Measurements from ENCODE around the gene CCDC85B. TPM values are rescaled to one million over a fixed set of nuclear protein-coding genes. Genes with fewer than 3 reads are reported as not detected.

CCDC85B gene
- total and polyA plus RNA-seq, 2 of the 13 experiments (the other 11 are each of a cell fraction or from before 2014, with no cell fraction given): 8.2 to 19.5 TPM

DNA sequence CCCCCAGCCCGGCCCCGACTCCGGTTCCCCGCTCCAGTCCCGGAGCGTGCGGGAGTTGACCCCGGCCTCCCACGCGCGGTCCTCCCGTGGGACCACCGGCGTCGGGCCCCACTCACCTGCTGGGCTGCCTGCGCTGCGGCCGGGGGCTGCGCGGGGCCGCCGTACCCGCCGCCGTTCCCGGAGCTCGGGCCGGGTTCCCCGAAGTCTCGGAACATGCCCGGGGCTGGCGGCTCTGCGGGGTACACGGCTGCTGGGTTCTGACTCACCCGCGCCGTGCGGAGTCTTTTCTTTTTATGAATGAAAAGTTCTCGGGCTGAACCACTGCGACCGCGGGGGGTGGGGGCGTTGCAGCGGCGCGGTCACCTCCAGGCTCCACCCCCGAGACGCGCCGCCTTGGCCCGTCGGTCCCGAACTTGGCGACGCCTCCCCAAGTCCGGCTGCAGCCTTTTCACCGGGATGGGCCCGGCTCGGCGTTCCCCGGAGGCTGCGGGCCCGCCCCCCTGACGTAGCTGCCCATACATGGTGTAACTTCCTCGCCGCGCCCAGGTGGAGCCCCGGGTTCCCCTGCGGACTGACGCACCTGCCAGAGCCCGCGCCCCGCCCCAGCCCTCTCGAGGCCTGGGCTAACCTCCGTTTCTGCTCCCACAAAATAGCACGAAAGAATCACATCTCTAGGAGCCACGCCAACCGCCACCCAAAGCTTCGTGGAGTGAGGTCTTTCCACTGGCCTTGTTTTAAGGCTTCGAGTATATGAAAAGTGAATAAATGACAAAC lies 9.8 kb downstream of the CCDC85B start, which contains the start of gene FOSL1 (continued):
- TF ChIP-seq, protein P1, sequence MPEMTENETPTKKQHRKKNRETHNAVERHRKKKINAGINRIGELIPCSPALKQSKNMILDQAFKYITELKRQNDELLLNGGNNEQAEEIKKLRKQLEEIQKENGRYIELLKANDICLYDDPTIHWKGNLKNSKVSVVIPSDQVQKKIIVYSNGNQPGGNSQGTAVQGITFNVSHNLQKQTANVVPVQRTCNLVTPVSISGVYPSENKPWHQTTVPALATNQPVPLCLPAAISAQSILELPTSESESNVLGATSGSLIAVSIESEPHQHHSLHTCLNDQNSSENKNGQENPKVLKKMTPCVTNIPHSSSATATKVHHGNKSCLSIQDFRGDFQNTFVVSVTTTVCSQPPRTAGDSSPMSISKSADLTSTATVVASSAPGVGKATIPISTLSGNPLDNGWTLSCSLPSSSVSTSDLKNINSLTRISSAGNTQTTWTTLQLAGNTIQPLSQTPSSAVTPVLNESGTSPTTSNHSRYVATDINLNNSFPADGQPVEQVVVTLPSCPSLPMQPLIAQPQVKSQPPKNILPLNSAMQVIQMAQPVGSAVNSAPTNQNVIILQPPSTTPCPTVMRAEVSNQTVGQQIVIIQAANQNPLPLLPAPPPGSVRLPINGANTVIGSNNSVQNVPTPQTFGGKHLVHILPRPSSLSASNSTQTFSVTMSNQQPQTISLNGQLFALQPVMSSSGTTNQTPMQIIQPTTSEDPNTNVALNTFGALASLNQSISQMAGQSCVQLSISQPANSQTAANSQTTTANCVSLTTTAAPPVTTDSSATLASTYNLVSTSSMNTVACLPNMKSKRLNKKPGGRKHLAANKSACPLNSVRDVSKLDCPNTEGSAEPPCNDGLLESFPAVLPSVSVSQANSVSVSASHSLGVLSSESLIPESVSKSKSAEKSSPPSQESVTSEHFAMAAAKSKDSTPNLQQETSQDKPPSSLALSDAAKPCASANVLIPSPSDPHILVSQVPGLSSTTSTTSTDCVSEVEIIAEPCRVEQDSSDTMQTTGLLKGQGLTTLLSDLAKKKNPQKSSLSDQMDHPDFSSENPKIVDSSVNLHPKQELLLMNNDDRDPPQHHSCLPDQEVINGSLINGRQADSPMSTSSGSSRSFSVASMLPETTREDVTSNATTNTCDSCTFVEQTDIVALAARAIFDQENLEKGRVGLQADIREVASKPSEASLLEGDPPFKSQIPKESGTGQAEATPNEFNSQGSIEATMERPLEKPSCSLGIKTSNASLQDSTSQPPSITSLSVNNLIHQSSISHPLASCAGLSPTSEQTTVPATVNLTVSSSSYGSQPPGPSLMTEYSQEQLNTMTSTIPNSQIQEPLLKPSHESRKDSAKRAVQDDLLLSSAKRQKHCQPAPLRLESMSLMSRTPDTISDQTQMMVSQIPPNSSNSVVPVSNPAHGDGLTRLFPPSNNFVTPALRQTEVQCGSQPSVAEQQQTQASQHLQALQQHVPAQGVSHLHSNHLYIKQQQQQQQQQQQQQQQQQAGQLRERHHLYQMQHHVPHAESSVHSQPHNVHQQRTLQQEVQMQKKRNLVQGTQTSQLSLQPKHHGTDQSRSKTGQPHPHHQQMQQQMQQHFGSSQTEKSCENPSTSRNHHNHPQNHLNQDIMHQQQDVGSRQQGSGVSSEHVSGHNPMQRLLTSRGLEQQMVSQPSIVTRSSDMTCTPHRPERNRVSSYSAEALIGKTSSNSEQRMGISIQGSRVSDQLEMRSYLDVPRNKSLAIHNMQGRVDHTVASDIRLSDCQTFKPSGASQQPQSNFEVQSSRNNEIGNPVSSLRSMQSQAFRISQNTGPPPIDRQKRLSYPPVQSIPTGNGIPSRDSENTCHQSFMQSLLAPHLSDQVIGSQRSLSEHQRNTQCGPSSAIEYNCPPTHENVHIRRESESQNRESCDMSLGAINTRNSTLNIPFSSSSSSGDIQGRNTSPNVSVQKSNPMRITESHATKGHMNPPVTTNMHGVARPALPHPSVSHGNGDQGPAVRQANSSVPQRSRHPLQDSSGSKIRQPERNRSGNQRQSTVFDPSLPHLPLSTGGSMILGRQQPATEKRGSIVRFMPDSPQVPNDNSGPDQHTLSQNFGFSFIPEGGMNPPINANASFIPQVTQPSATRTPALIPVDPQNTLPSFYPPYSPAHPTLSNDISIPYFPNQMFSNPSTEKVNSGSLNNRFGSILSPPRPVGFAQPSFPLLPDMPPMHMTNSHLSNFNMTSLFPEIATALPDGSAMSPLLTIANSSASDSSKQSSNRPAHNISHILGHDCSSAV (CRISPR knock-in tag; IDR thresholded peaks at IDR 0.05; ENCODE audit: borderline replicate concordance): no peak
- TF ChIP-seq HDAC1 (CRISPR knock-in tag; IDR thresholded peaks at IDR 0.05) (peak; percentile 78), IRF2 (CRISPR knock-in tag; IDR thresholded peaks at IDR 0.05) (peak; percentile 28; the same call in 1 of the 2 replicates), PCBP1 (IDR thresholded peaks at IDR 0.05; ENCODE audit: borderline replicate concordance, low read depth, low read length) (peak; percentile 33; the same call in 1 of the 2 replicates), ZNF510 (CRISPR knock-in tag; IDR thresholded peaks at IDR 0.05; ENCODE audit: low read depth) (no peak), YEATS4 (CRISPR knock-in tag; IDR thresholded peaks at IDR 0.05; ENCODE audit: borderline replicate concordance) (peak; percentile 40; the same call in 1 of the 2 replicates), SCMH1 (CRISPR knock-in tag; IDR thresholded peaks at IDR 0.05; ENCODE audit: borderline replicate concordance) (no peak), ZNF224 (CRISPR knock-in tag; IDR thresholded peaks at IDR 0.05) (no peak), MAFF (IDR thresholded peaks at IDR 0.05; ENCODE audit: low read depth, low read length) (no peak), ATAD3A (CRISPR knock-in tag; IDR thresholded peaks at IDR 0.05) (no peak), ZBTB21 (CRISPR knock-in tag; IDR thresholded peaks at IDR 0.05) (no peak)
- TF ChIP-seq, protein P2, sequence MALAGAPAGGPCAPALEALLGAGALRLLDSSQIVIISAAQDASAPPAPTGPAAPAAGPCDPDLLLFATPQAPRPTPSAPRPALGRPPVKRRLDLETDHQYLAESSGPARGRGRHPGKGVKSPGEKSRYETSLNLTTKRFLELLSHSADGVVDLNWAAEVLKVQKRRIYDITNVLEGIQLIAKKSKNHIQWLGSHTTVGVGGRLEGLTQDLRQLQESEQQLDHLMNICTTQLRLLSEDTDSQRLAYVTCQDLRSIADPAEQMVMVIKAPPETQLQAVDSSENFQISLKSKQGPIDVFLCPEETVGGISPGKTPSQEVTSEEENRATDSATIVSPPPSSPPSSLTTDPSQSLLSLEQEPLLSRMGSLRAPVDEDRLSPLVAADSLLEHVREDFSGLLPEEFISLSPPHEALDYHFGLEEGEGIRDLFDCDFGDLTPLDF (CRISPR knock-in tag; IDR thresholded peaks at IDR 0.05): no peak
- TF ChIP-seq, protein P3, sequence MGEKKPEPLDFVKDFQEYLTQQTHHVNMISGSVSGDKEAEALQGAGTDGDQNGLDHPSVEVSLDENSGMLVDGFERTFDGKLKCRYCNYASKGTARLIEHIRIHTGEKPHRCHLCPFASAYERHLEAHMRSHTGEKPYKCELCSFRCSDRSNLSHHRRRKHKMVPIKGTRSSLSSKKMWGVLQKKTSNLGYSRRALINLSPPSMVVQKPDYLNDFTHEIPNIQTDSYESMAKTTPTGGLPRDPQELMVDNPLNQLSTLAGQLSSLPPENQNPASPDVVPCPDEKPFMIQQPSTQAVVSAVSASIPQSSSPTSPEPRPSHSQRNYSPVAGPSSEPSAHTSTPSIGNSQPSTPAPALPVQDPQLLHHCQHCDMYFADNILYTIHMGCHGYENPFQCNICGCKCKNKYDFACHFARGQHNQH (CRISPR knock-in tag; IDR thresholded peaks at IDR 0.05): peak; percentile 62; the same call in 1 of the 2 replicates
- TF ChIP-seq, protein P4, sequence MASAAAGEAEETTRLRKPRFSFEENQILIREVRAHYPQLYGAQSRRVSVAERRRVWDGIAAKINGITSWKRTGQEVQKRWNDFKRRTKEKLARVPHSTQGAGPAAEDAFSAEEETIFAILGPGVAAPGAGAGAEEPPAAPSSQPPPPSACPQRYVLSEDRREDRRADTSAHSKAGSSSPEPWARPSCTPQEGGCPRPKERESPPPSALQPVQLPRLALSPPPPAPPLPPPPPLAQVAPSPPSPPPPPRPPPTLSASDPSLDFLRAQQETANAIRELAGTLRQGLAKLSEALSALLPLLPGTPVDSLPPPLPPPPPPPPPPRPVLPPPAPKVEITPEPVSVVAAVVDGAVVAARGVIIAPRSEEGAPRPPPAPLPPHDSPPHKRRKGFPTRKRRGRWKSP (CRISPR knock-in tag; IDR thresholded peaks at IDR 0.05): peak; percentile 72
- TF ChIP-seq, protein P5, sequence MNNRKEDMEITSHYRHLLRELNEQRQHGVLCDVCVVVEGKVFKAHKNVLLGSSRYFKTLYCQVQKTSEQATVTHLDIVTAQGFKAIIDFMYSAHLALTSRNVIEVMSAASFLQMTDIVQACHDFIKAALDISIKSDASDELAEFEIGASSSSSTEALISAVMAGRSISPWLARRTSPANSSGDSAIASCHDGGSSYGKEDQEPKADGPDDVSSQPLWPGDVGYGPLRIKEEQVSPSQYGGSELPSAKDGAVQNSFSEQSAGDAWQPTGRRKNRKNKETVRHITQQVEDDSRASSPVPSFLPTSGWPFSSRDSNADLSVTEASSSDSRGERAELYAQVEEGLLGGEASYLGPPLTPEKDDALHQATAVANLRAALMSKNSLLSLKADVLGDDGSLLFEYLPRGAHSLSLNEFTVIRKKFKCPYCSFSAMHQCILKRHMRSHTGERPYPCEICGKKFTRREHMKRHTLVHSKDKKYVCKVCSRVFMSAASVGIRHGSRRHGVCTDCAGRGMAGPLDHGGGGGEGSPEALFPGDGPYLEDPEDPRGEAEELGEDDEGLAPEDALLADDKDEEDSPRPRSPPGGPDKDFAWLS (CRISPR knock-in tag; IDR thresholded peaks at IDR 0.05; ENCODE audit: borderline replicate concordance): no peak

Data from HepG2 (cell line).